DMS79 (cell line): ENCODE measurements around the gene CACNG5.

Experiments used
- DNase-seq: peaks from one replicate; lab custom pipeline; 2025; lab: John Stamatoyannopoulos, UW

The CACNG5 gene, protein sequence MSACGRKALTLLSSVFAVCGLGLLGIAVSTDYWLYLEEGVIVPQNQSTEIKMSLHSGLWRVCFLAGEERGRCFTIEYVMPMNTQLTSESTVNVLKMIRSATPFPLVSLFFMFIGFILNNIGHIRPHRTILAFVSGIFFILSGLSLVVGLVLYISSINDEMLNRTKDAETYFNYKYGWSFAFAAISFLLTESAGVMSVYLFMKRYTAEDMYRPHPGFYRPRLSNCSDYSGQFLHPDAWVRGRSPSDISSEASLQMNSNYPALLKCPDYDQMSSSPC

DNA sequence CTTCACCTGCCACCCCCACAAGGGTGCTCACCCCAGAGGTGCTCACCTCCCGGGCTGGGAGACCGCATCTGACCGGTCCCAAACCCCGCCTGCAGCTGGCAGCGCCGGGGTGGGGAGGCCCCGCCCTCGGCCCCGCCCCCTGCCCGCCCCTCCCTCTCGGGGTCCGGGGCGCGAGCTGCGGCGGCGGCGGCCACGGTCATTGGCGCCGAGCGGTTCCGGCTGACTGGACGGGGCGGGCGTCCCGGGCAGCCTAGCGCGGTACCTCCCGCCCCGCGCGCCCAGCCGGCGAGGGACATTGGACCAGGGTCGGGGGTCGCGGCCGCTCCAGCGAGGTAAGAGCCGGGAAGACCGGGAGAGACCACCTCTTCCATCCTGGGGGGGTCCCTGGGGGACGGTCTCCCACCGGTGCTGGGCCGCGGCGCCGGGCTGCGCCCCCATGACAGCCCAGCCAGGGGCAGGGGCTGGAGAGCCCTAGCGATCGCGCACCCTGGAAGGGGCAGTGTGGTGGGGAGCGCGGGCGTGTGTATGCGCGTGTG is at the start of gene CACNG5:
CACNG5 (plus strand) TSS at position 199 of the 536 bp plus-strand sequence. CDS start 42,216 bp downstream, outside the sequence.
- DNase-seq = peak; percentile 1

DNA sequence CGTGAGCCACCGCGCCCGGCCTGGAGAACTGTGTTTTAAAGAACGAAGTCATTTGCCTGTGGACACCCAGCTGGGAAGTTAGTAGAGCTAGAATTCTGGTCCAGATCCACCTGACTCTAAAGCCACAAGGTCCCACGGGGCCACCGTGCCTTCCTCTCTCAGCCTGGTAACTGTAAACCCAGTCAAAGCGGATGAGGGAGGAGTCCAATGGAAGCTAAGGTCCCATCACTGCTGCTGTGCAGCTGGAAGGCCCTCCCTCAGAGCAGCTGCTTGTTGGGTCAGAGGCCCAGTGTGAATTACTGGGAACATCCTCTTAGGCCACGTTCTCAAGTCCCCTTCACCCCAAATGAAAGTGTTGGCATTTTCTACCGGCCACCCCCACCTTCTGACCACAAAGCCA is 48.8 kb upstream of the CACNG5 start:
- DNase-seq = no peak

DNA sequence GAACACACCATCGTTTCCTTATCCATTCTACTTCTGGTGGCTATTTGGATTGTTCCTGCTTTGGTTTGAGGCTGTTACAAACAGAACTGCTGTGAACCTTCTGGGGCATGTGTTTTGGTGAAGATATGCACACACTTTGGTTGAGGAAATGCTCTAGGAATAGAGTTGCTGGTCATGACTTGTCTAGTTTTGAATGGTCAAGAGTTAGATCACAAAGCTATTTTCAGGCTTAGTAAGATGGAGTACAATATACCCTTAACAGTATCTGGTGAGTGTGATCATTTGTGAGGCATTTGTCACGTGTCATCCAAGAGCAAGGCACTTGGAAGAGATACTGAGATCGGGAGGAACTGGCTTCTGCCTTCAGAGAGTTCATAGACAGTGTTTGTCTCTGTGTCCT is 47.0 kb upstream of the CACNG5 start:
- DNase-seq = no peak

DNA sequence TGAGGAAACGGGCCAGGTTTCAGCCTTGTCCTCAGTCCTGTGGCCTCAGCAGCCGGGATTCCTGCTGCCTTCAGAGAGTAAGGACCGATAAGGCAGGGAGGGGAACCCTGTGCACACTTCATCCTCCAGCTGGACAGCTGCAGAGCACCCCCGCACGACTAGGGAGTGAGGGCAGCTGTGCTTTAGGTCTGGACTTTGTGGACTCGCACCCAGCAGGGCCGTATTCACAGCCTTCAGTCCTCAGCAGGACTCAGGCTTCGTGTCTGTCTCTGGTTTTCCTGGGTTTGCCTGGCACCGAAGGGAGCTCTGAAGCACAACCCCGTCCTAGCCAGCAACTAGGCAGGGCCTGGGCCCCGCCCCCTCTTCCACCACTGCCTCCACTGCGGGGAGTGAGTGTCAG is 45.8 kb upstream of the CACNG5 start:
- DNase-seq = no peak

DNA sequence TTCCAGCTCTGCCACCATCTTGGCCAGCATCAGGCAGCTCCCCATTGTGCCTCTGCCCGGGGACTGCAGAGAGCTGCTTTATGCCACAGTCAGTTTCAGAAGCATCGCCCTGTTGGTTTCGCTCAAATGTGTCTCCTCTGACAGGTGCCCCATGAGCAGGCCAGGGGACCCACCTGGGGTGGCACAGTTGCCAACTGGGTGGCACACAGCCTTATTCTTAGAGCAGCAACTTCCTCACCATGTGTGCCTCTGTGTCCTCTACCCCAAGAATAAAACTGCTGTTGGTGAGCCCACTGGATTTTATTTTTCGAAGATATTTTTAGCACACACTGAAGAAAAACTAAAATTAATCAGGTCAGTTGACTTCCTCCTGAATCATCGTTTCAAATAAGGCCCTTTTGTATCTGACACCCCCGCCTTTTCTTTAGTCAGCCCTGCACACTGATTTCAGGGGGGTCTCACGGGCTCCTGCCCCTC is 44.9 kb upstream of the CACNG5 start:
- DNase-seq = no peak

DNA sequence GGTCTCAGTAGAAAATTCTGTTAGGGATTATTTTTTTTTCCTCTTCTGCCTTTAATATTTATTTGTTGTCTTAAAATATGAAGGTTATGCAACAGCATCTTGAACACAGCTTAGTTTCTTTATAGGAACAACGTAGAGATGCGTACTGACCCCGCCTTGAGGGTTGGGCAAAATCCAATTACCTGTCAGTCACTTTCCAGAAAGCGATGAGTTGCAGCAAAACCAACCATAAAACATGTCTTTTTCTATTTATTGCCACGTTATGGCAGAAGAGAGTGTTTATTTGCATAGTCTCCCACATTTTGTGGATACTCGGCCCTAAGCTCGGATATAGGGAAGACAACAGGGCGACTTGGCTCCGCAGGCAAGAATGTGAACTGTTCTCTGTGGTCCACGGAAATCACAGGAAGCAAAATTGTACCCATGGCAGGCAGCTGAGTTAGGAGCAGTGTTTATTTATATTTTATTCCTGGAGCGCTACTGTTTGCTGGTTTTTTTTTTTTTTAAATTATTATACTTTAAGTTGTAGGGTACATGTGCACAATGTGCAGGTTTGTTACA is 44.3 kb upstream of the CACNG5 start:
- no peak for DNase-seq

DNA sequence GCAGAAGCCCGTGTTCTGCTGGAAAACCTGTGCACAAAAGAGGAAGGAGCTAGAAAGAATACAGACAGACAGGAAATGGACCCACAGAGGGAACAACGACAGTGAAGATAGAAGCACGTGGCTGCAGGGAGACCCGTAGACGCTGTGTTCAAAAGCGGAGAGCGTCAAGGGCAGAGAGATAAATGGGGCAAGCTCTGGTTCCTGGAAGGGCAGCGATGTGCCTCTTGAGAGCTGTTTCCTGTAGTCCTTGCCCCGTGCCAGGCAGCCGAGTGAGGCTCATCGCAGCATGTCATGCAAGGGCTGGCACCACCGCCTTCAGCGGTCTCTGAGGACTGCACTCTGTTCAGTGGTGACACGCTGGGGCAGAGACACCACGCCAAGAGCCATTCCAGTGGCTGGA is 43.6 kb upstream of the CACNG5 start:
- DNase-seq = peak; percentile 41

DNA sequence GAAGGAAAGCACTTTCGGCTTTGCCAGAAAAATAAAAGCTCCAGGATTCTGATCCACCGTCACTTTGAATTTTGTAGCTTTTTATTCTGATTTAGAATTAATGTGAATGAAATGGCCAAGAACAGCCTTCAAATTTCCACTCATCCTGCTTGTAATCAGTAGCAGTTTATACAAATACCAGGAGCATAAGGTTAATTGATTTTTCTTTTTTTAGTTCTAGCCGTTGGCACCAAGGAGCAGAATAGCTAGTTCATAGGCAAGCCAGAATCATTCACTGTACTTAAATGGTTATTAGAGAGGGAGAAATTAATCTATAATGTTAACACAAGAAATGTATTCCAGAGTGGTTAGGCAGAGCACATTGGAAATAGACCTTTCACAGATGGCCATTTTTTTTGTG is 41.1 kb upstream of the CACNG5 start:
- no peak for DNase-seq

DNA sequence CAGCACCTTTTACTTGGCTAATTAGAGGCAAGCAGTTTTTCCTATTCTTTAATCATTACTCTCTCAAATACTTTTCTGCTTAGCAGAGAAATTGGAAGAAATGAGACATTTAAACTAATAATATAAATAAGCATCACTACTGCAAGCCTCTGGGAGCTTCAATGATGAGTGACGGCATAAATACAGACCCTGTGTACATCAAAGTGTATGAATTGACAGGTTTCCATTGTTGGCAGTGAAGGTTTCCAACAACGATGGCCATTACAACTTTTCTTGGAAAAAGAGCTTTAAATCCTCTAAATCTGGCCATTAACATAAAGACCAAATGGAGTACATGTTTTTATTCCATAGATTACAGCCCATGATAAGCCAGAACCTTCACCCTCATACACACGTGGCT is 39.4 kb upstream of the CACNG5 start:
- no peak for DNase-seq

DNA sequence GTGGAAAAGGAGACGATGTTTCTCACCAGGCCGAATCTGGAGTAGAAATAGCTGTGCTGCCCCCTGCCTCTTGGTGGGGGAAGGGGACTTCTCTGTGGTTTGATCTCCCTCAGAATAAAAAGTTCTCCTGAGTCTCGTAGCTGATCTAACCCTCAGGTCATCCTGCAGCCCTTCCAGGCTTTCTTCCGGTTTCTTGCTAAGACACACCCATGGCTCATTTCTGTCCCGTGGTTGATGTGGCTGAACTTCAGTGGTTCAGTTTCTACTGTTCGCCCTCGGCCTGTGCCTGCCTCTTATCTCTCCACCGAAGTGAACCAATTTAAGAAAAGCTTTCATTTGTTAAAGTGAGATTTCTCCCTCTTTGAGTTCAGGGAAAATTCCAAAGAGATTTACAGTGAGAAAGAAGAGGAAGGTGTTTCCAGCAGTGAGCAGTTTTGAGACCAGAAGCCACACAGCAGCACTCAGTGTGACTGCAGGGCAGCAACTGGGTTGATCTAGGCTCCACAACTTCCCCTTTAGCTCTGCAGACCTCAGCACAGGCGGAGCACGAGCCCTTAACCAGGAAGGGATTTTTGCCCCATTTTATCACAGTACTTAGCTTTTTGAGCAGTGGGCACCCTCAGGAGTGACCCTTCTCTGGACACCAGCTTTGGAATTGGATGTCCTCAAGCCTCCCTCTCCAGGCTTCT is 34.9 kb upstream of the CACNG5 start:
- DNase-seq = no peak

DNA sequence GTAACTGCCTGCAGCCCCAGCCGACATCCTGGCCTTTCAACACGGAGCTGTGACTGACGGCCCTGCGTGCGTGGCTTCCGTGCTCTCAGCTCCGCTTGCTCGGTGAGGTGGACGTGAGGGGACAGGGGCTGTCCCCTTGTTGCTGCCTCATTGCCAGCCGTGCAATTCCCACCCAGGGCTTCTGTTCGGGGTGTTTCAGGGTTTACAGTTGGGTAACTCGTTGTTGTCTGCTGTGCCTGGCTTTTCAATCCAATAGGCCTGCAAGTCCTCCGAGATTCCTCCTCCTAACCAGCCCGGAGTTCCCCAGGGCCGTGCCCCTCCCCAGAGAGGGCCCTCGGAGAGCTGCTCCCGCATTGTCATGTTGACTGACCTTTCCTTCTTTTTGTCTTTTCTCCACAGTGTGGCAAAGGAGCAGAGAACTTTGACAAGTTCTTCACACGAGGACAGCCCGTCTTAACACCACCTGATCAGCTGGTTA is 31.4 kb upstream of the CACNG5 start:
- DNase-seq = no peak

DNA sequence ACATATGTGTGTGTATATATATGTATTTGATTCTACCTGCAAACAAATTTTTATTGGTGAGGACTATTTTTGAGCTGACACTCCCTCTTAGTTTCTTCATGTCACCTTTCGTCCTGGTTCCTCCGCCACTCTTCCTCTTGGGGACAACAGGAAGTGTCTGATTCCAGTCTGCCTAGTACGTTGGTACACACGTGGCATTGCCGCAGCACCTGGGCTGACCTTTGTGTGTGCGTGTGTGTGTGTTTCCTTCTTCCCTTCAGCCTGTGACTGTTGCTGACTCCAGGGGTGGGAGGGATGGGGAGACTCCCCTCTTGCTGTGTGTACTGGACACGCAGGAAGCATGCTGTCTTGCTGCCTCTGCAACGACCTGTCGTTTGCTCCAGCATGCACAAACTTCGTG is 29.4 kb upstream of the CACNG5 start:
- DNase-seq = no peak

DNA sequence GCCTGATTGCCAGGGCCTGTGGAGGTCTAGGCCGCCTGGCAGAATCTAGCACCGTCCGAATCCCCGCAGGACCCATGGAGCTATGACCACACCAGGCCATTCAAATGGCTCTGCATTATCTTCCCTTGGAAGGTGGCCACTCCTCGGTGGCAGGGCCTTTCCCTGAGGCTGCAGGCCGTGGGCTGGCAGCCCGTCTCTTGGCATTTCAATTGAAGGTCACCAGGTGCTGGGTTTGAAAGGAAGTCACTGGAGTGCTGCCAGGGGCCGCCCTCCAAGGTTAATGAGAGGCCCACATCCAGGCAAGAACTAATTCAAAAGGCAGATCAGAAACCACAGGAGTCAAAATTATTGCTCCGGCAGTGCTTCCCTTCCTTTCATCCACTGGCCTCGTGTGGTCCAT is 27.7 kb upstream of the CACNG5 start:
- peak; percentile 17 for DNase-seq

DNA sequence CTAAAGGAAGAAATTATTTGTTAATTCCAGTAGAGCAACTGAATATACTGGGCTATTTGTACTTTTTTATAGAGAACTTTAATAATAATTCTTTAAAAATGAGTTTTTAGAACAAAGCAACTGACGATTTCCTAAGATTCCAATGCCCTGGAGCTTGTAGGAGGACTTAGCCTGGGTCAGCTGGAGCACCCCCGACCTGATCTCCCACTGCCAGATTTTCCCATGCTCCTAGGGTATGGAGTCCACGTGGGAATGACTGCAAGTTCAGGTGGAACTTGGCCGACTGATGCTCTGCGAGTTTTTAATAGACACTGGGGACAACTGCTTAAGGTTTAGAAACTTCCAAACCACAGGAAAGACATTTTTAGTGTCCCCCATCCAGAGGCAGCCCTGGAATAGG is 25.5 kb upstream of the CACNG5 start:
- no peak for DNase-seq

DNA sequence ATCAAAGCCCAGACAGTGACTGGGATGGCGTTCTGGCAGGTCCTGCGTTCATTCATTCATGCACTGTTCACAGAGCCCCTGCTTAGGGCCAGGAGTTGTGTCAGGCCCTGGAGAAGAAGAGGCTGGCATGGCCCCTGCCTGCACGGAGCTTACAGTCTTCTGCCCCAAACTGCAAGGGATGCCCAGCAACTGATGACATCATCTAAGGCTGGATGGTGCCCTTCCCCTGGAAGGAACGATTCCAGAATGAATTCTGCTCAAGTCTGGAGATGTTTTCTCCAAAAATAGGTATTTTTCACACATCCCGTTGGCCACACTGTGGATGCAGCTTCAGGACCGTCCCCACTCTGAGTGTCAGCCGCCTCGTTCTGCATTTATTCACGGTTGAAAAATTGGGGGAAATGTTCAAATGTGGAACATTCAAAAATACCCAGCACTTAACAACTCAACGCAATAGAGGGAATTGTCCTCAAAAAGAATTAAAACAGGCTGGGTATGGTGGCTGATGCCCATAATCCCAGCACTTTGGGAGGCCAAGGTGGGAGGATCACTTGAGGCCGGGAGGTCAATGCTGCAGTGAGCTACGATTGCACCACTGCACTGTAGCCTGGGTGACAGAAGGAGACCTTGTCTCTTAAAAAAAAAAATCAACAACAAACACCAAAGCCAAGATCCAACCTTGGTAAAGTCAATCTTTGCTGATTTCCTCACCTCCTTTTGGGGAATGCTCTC is 23.8 kb upstream of the CACNG5 start:
- DNase-seq = no peak

DNA sequence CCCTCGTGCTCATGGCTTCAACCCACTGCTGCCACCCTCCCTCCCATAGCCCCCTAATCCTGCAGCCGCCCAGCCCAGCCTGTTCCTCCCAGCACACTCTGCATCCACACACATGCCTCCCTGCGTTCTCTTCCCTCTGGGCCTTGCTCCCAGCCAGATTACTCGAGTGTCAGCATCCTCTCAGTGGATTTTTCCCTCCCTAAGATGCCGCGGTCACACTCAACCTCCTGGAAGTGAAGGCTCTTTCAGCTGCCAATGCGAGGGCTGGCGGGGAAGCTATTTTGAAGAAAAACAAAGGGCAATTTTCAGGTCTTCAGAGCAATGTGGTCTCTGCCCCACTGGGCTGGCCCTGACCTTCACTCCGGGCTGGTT is 23.2 kb upstream of the CACNG5 start:
- DNase-seq = no peak

DNA sequence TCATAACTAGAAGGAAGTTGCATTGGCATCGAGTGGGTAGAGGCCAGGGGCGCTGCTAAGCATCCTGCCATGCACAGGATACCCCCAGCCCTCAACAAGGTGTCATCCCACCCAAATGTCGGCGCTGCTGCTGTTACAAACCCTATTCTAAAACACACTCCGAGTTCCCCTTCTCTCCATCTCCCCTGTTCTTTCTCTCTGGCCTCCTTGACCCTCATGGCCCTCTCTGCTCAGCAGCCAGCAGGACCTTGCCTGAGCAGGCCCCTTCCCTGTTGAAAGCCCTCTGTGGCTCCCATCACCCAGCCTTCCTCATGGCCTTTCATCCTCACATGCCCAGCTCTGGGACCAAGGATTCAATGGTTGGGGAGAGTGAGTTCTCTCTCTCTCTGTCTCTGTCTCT is 22.3 kb upstream of the CACNG5 start:
- no peak for DNase-seq

DNA sequence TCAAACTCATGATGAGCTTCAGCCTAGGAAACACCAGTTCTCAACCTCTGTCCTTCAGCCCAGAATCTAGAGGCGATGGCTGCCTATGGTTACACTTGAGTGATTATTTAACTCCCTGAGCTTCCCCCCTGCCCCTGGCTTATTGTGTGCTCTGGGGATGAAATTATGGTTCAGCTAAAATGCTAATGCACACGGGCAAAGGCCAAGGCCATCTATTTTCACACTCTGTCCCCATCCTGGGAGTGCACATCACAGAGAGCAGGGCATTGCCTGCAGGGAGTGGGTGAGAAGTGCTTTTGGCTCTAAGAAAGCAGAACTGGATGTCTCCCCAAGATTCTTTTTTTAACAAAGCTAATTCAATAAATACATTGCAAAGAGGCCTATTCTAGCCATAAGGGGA is 21.6 kb upstream of the CACNG5 start:
- DNase-seq = no peak

DNA sequence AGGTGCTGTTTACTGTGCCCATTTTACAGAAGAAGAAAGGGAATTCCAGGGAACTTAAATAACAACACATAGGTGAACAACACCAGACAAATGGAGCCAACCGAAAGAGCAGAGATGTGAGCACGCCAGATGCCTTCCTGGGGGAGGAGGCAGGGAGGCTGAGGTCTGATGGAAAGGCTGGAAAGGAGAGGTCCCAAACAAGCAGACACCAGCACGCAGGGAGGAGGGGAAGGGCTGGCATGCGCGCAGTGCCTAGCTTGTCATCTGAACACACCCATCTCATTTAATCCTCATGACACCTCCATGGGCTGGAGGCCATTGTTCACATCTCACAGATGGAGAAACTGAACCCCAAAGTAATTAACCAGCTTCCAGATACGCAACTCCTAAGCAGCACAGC is 20.9 kb upstream of the CACNG5 start:
- DNase-seq = no peak

DNA sequence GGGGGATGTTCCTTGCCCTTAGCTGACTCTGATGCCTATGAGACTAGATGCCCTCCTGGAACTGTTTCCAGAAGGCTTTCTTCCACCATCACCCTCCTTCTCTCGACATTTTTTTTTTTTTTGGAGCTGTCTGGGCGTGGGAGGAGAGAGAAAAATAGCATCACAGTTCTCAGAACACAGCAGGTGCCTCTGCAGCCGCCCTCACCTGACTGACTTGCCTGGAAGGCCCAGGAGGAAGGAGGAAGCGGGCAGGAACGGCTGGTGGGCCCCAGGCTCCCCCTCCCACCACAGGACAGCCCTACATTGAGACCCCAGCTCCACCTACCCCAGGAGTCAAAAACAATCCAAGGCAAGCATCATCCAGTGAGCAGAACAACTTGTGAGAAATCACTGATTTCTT is 20.3 kb upstream of the CACNG5 start:
- DNase-seq = no peak

DNA sequence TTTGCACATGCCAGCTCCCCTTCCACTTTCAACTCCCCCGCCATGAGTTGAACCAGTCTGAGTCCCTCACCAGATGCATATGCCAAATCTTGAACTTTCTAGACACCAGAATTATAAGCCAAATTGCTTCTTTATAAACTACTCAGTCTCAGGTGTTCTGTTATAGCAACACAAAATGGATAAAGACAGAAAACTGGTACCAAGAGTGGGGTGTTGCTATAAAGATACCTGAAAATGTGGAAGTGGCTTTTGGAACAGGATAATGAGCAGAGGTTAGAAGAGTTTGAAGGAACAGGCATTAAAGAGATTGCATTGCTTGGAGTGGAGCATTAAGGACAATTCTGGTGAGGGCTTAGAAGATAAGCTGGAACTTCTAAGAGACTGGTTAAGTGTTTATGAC is 17.2 kb upstream of the CACNG5 start:
- no peak for DNase-seq

DNA sequence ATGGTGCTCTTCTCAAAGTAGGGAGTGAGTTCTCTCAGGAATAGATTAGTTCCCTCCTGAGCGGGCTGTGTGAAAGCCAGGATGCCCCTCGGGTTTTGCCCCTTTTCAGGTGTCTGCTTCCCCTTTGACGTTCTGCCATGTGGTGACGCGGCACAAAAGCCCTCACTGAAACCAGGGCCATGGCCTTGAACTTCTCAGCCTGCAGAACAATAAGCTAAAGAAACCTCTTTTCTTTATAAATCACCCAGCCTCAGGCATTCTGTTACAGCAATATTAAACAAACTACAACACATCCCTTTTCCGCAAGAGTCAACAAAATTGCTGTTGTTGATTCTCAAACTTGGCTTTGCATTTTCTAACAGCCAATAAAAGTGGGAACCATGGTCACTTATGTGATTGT is 15.5 kb upstream of the CACNG5 start:
- DNase-seq = no peak
